Uterus (tissue), 4 donors: ENCODE measurements around the gene GHR. TPM values are rescaled to one million over a fixed set of nuclear protein-coding genes. Genes with fewer than 3 reads are reported as not detected.

Experiments used
- DNase-seq, 2 donors: peaks; one replicate each; pipeline ENCODE4 v3.0.0-alpha.2; 2019 to 2020
- H3K27ac ChIP-seq, 2 donors: fragments of 200-600 bp; sonication (generic); 1 replicate in 1 of 2; 2 replicates in 1 of 2; pipeline ENCODE4 v1.5.1; 2016 to 2018
- H3K27me3 ChIP-seq, 2 donors: fragments of 200-600 bp; sonication (generic); one replicate each; pipeline ENCODE4 v1.5.1; 2018 to 2019; ENCODE audit warnings: control low read depth in 1 of 2
- H3K36me3 ChIP-seq, 2 donors: fragments of 200-600 bp; sonication (generic); one replicate each; pipeline ENCODE4 v1.5.1; 2019; ENCODE audit warnings: control low read depth in 1 of 2
- H3K4me1 ChIP-seq, 2 donors: fragments of 200-600 bp; sonication (generic); one replicate each; pipeline ENCODE4 v1.5.1; 2018 to 2019; ENCODE audit warnings: control low read depth in 1 of 2
- H3K4me3 ChIP-seq, 2 donors: fragments of 200-600 bp; sonication (generic); 1 replicate in 1 of 2; 2 replicates in 1 of 2; pipeline ENCODE4 v1.5.1; 2018 to 2019; ENCODE audit warnings: mild to moderate bottlenecking in 1 of 2
- H3K9me3 ChIP-seq, 2 donors: fragments of 200-600 bp; sonication (generic); one replicate each; pipeline ENCODE4 v1.5.1; 2019; ENCODE audit warnings: control low read depth in 1 of 2
- CTCF ChIP-seq, 4 experiments: fragments of 200-600 bp in 2 of 4; fragments of 450-650 bp in 2 of 4; sonication (generic) in 2 of 4; IDR thresholded peaks; one replicate each; pipeline ENCODE4 v1.5.1; 2016 to 2019; ENCODE audit warnings: antibody characterized with exemption in 4 of 4, mild to moderate bottlenecking in 2 of 4, moderate library complexity in 1 of 4
- POLR2A ChIP-seq, 2 donors: fragments of 450-650 bp; IDR thresholded peaks; one replicate each; pipeline ENCODE4 v1.6.1; 2016; ENCODE audit warnings: antibody characterized with exemption in 2 of 2, mild to moderate bottlenecking in 1 of 2, moderate library complexity in 1 of 2
- intact Hi-C: fragments of 100-400 bp; cut with DNase I; formaldehyde crosslinking; loops from one replicate; pipeline ENCODE4 v1.15.1; 2023; ENCODE audit warnings: low total_unique reads
- total RNA-seq, 4 donors: library from RNA; depleted of rRNA in 3 of 4; stranded (reverse); fragments of >200 nt in 3 of 4; gene quantifications; one replicate each; pipeline versions ENCODE4 v1.1.0 to v1.2.4, GENCODE V29; 2014 to 2023
- donor health status: DM: yes; HTN: yes; CAD: no.

Gene GHR
- total RNA-seq, 4 donors from 2014 or later = 1.8 to 19.7 (median 5.6) TPM

- no peaks in the 10 kb centered on the region for H3K27me3 ChIP-seq
- no peak for DNase-seq
- H3K36me3 ChIP-seq = no peaks in the 10 kb centered on the region
- no peaks in the 10 kb centered on the region for H3K4me1 ChIP-seq
- H3K9me3 ChIP-seq = no peaks in the 10 kb centered on the region
- H3K4me3 ChIP-seq = no peak overlapping the region
- intact Hi-C loops = no loop called here
- TF ChIP-seq CTCF (IDR thresholded peaks at IDR 0.05) = no peak
- TF ChIP-seq POLR2A (IDR thresholded peaks at IDR 0.05) = no peak
- no peak overlapping the region for H3K27ac ChIP-seq
These were observed 205.6 kb downstream of the GHR start for GRCh38 chr5:42628821-42629220.

GRCh38 chr5:42629284-42629683 is 206.0 kb downstream of the GHR start:
- TF ChIP-seq POLR2A (IDR thresholded peaks at IDR 0.05) = no peak
- no peak for TF ChIP-seq CTCF (IDR thresholded peaks at IDR 0.05)
- no peak overlapping the region for H3K4me3 ChIP-seq
- intact Hi-C loops = no loop called here
- H3K9me3 ChIP-seq = no peaks in the 10 kb centered on the region
- no peaks in the 10 kb centered on the region for H3K36me3 ChIP-seq
- H3K27ac ChIP-seq = no peak overlapping the region
- H3K27me3 ChIP-seq = no peaks in the 10 kb centered on the region
- DNase-seq = no peak
- no peaks in the 10 kb centered on the region for H3K4me1 ChIP-seq

- DNase-seq = no peak
- no peaks in the 10 kb centered on the region for H3K4me1 ChIP-seq
- no peak overlapping the region for H3K4me3 ChIP-seq
- H3K9me3 ChIP-seq = no peaks in the 10 kb centered on the region
- intact Hi-C loops = no loop called here
- TF ChIP-seq CTCF (IDR thresholded peaks at IDR 0.05) = no peak
- no peak for TF ChIP-seq POLR2A (IDR thresholded peaks at IDR 0.05)
- H3K36me3 ChIP-seq = no peaks in the 10 kb centered on the region
- H3K27me3 ChIP-seq = no peaks in the 10 kb centered on the region
- no peak overlapping the region for H3K27ac ChIP-seq
These were observed 208.0 kb downstream of the GHR start for GRCh38 chr5:42631241-42631640.

GRCh38 chr5:42632354-42632900 is 209.2 kb downstream of the GHR start:
- H3K9me3 ChIP-seq = no peaks in the 10 kb centered on the region
- TF ChIP-seq POLR2A (IDR thresholded peaks at IDR 0.05) (no peak), CTCF (IDR thresholded peaks at IDR 0.05) (no peak)
- no peak for DNase-seq
- H3K27me3 ChIP-seq = no peaks in the 10 kb centered on the region
- H3K27ac ChIP-seq = no peak overlapping the region
- no peak overlapping the region for H3K4me3 ChIP-seq
- no peaks in the 10 kb centered on the region for H3K36me3 ChIP-seq
- H3K4me1 ChIP-seq = no peaks in the 10 kb centered on the region
- intact Hi-C loops = no loop called here

GRCh38 chr5:42634575-42634974 is 211.3 kb downstream of the GHR start:
- H3K4me1 ChIP-seq = no peaks in the 10 kb centered on the region
- H3K27ac ChIP-seq = no peak overlapping the region
- TF ChIP-seq CTCF (IDR thresholded peaks at IDR 0.05) (no peak), POLR2A (IDR thresholded peaks at IDR 0.05) (no peak)
- no peak for DNase-seq
- no peaks in the 10 kb centered on the region for H3K36me3 ChIP-seq
- intact Hi-C loops = no loop called here
- H3K27me3 ChIP-seq = no peaks in the 10 kb centered on the region
- H3K4me3 ChIP-seq = no peak overlapping the region
- H3K9me3 ChIP-seq = no peaks in the 10 kb centered on the region
